AG09309 (cell line): ENCODE data around the gene SEZ6L.

Experiments
- DNase-seq: peaks from one replicate; pipeline ENCODE4 v3.0.0-alpha.2; 2010; ENCODE audit warnings: low read depth
- H3K4me3 ChIP-seq: 2 replicates; pipeline ENCODE4 v1.5.1; 2011; ENCODE audit warnings: mild to moderate bottlenecking, low read depth, low read length, moderate library complexity; ENCODE audit not compliant: control insufficient read depth
- CTCF ChIP-seq: IDR thresholded peaks from 2 replicates; pipeline ENCODE4 v1.5.1; 2011; ENCODE audit warnings: mild to moderate bottlenecking, low read depth, low read length, inconsistent platforms; ENCODE audit not compliant: insufficient read depth, control insufficient read depth; ENCODE audit errors: missing control alignments

The SEZ6L gene

GRCh38 chr22:26324150-26324549, 154.9 kb downstream of the SEZ6L start:
- no peak for DNase-seq
- H3K4me3 ChIP-seq = no peak overlapping the region
- TF ChIP-seq CTCF = no peak

DNA sequence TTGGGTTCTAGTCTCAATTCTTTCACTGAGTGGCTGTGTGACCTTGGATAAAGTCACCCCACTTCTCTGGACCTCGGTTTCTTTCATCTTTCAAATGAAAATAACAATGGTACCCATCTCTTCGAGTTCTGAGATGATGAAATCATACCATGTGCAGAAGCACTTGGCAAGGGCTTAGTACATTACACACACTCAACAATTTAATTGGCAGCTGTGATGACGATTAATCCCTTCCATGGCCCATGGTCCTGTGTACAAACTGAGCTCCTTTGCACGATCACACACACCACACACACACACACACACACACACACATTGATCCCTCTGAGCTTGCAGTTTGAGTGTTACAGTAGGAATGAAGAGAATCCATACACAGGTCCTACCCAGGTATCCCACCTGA, 156.4 kb downstream of the SEZ6L start:
- no peak overlapping the region for H3K4me3 ChIP-seq
- no peak for DNase-seq
- no peak for TF ChIP-seq CTCF

- TF ChIP-seq CTCF = no peak
- no peak for DNase-seq
- no peak overlapping the region for H3K4me3 ChIP-seq
Measured at GRCh38 chr22:26326803-26327202, 157.5 kb downstream of the SEZ6L start.

GRCh38 chr22:26327306-26327705, 158.0 kb downstream of the SEZ6L start:
- no peak for TF ChIP-seq CTCF
- DNase-seq = no peak
- no peak overlapping the region for H3K4me3 ChIP-seq

GRCh38 chr22:26328221-26328620, 159.0 kb downstream of the SEZ6L start:
- no peak overlapping the region for H3K4me3 ChIP-seq
- no peak for TF ChIP-seq CTCF

DNA sequence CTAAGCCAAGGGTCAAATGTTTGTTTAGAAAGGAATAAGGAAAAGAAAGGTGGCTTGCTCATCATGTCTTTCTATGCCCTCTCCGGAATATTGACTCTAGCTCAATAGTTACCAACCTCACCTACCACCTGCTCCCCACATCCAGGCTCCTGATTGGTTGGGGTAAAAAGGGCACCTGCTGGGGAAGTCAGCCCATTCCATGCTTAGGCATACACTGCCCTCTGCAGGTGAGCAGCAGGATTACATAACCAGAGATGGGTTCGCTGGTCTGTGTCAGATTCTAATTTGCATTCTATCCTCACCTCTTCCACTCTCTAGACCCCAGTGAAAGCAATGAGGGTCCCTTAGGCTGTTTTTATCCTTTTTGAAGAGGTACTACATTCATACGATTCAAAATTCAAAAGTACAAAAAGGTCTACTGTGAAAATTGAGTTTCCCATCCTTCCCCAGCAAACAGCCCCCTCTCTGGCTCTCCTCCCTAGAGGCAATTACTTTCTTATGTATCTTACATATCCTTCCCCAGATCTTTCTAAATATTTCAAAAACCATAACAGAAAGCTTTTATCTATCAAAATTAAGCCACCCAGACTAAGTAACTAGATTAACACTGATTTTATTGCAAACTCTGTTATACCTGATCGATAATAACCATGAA, 161.8 kb downstream of the SEZ6L start:
- H3K4me3 ChIP-seq = no peak overlapping the region
- DNase-seq = no peak
- TF ChIP-seq CTCF = peak; percentile 91

More at GRCh38 chr22:26328221-26328620, 159.0 kb downstream of the SEZ6L start:
- DNase-seq = no peak
